Cardiac fibroblast (primary cell): ENCODE measurements around the gene SRGN.

Experiments
- DNase-seq, 2 donors: peaks; one replicate each; pipeline versions ENCODE4 v3.0.0 to v3.0.0-alpha.2; 2010; ENCODE audit warnings: low read depth in 2 of 2
- H3K4me3 ChIP-seq, 2 donors: replicated peaks in 1 of 2; 1 replicate in 1 of 2; 2 replicates in 1 of 2; pipeline ENCODE4 v1.5.1; 2011; ENCODE audit warnings: low read depth in 2 of 2, low read length in 2 of 2, mild to moderate bottlenecking in 2 of 2, moderate library complexity in 1 of 2
- CTCF ChIP-seq: IDR thresholded peaks from one replicate; pipeline ENCODE4 v1.5.1; 2011; ENCODE audit warnings: low read depth, mild to moderate bottlenecking, low read length, inconsistent platforms

Gene SRGN

GRCh38 chr10:69151984-69152383 is 64.1 kb downstream of the SRGN start:
- no peak for TF ChIP-seq CTCF
- no peak overlapping the region for H3K4me3 ChIP-seq
- no peak for DNase-seq

- DNase-seq, result no peak
- H3K4me3 ChIP-seq, result no peak overlapping the region
- TF ChIP-seq CTCF, result no peak
Observed at GRCh38 chr10:69153227-69153626, 65.3 kb downstream of the SRGN start.
